ENCODE measurements around the gene PDE4C. TPM values are rescaled to one million over a fixed set of nuclear protein-coding genes. Genes with fewer than 3 reads are reported as not detected.

PDE4C gene
- total and polyA plus RNA-seq, 9 of the 15 experiments (the other 6 are each of a cell fraction or from before 2014, with no cell fraction given): 0.04 to 0.91 (median 0.20) TPM; not detected in 1

- TF ChIP-seq MTF1 (CRISPR knock-in tag; IDR thresholded peaks at IDR 0.05; ENCODE audit: borderline replicate concordance) (no peak), CREB3 (tag; conservative IDR thresholded peaks at IDR 0.05; ENCODE audit: low read depth) (peak; percentile 85; the same call in 1 of the 2 replicates), ATF6 (CRISPR knock-in tag; IDR thresholded peaks at IDR 0.05) (no peak), STAG1 (CRISPR knock-in tag; IDR thresholded peaks at IDR 0.05; ENCODE audit: borderline replicate concordance) (no peak), ZNF696 (CRISPR knock-in tag; conservative IDR thresholded peaks at IDR 0.05) (no peak), SRSF9 (IDR thresholded peaks at IDR 0.05; ENCODE audit: borderline replicate concordance, low read depth, low read length) (no peak), XRCC5 (IDR thresholded peaks at IDR 0.05; ENCODE audit: low read depth, low read length) (no peak), MXD1 (CRISPR knock-in tag; IDR thresholded peaks at IDR 0.05; ENCODE audit: borderline replicate concordance, poor library complexity, severe bottlenecking) (no peak), ADNP (tag; IDR thresholded peaks at IDR 0.05) (no peak), DNMT1 (IDR thresholded peaks at IDR 0.05) (no peak), ATF3 (IDR thresholded peaks at IDR 0.05) (no peak), ATF3 (CRISPR knock-in tag; conservative IDR thresholded peaks at IDR 0.05) (0 out of 2 replicates have a peak, but pooled peaks have one; percentile 34), ELF2 (CRISPR knock-in tag; IDR thresholded peaks at IDR 0.05) (no peak), ATF7 (IDR thresholded peaks at IDR 0.05) (peak; percentile 88), THRAP3 (IDR thresholded peaks at IDR 0.05; ENCODE audit: borderline replicate concordance) (no peak), ZFX (CRISPR knock-in tag; IDR thresholded peaks at IDR 0.05) (peak; percentile 36; the same call in 1 of the 2 replicates), ZNF766 (CRISPR knock-in tag; conservative IDR thresholded peaks at IDR 0.05) (no peak; the same call in 1 of the 2 replicates), HDAC2 (IDR thresholded peaks at IDR 0.05) (no peak), GTF2E2 (tag; IDR thresholded peaks at IDR 0.05) (no peak)
Measured at GRCh38 chr19:18192673-18193387, 33.4 kb downstream of the PDE4C start, which contains the start of gene MPV17L2 (continued).
